ENCODE measurements around the gene IL34.

The IL34 gene

GRCh38 chr16:70687671-70688245 is 41.4 kb downstream of the IL34 start:
- DNase-seq (ENCODE audit: low read depth, low spot score), result no peak
- no peak for TF ChIP-seq FOXP2 (optimal IDR thresholded peaks at IDR 0.05; ENCODE audit: control extremely low read depth, extremely low read length, insufficient read depth)
- Histone ChIP-seq H3K4me3 (no peak overlapping the region), H3K27ac (no peak overlapping the region), H3K9ac (ENCODE audit: insufficient read length) (no peak overlapping the region), H3K36me3 (ENCODE audit: insufficient read depth, low read length) (no peaks in the 10 kb centered on the region), H3K9me3 (ENCODE audit: low read depth, low read length) (no peaks in the 10 kb centered on the region)

GRCh38 chr16:70688246-70688742 is 41.9 kb downstream of the IL34 start:
- no peak overlapping the region for H3K4me3 ChIP-seq
- no peak for DNase-seq (ENCODE audit: low read depth, low spot score)
- H3K27ac ChIP-seq, result no peak overlapping the region
- no peaks in the 10 kb centered on the region for H3K9me3 ChIP-seq (ENCODE audit: low read depth, low read length)
- TF ChIP-seq FOXP2 (optimal IDR thresholded peaks at IDR 0.05; ENCODE audit: control extremely low read depth, extremely low read length, insufficient read depth), result no peak
- no peak for TF ChIP-seq EZH2 (IDR thresholded peaks at IDR 0.05)
- no peak for TF ChIP-seq POLR2AphosphoS5 (IDR thresholded peaks at IDR 0.05; ENCODE audit: borderline replicate concordance, low read depth, low read length)
- no peaks in the 10 kb centered on the region for H3K36me3 ChIP-seq (ENCODE audit: insufficient read depth, low read length)
- no peak overlapping the region for H3K9ac ChIP-seq (ENCODE audit: insufficient read length)

GRCh38 chr16:70689035-70689969 is 42.9 kb downstream of the IL34 start:
- DNase-seq (ENCODE audit: low read depth, low spot score), result no peak
- Histone ChIP-seq H3K9ac (ENCODE audit: insufficient read length) (no peak overlapping the region), H3K9me3 (ENCODE audit: low read depth, low read length) (no peaks in the 10 kb centered on the region), H3K27ac (no peak overlapping the region), H3K36me3 (ENCODE audit: insufficient read depth, low read length) (no peaks in the 10 kb centered on the region), H3K4me3 (no peak overlapping the region)
- TF ChIP-seq FOXP2 (optimal IDR thresholded peaks at IDR 0.05; ENCODE audit: control extremely low read depth, extremely low read length, insufficient read depth) (no peak), EZH2 (IDR thresholded peaks at IDR 0.05) (no peak), POLR2AphosphoS5 (IDR thresholded peaks at IDR 0.05; ENCODE audit: borderline replicate concordance, low read depth, low read length) (no peak)

GRCh38 chr16:70689970-70690891 is 43.9 kb downstream of the IL34 start:
- TF ChIP-seq FOXP2 (optimal IDR thresholded peaks at IDR 0.05; ENCODE audit: control extremely low read depth, extremely low read length, insufficient read depth) (no peak), POLR2AphosphoS5 (IDR thresholded peaks at IDR 0.05; ENCODE audit: borderline replicate concordance, low read depth, low read length) (no peak), EZH2 (IDR thresholded peaks at IDR 0.05) (no peak)
- Histone ChIP-seq H3K9ac (ENCODE audit: insufficient read length) (no peak overlapping the region), H3K9me3 (ENCODE audit: low read depth, low read length) (no peaks in the 10 kb centered on the region), H3K27ac (no peak overlapping the region), H3K36me3 (ENCODE audit: insufficient read depth, low read length) (no peaks in the 10 kb centered on the region), H3K4me3 (no peak overlapping the region)
- DNase-seq (ENCODE audit: low read depth, low spot score), result no peak

- no peak overlapping the region for H3K9ac ChIP-seq (ENCODE audit: insufficient read length)
- no peak for TF ChIP-seq FOXP2 (optimal IDR thresholded peaks at IDR 0.05; ENCODE audit: control extremely low read depth, extremely low read length, insufficient read depth)
- TF ChIP-seq EZH2 (IDR thresholded peaks at IDR 0.05), result no peak
- no peak for TF ChIP-seq POLR2AphosphoS5 (IDR thresholded peaks at IDR 0.05; ENCODE audit: borderline replicate concordance, low read depth, low read length)
- no peak for DNase-seq (ENCODE audit: low read depth, low spot score)
Observed at GRCh38 chr16:70691223-70692129, 45.1 kb downstream of the IL34 start.

GRCh38 chr16:70692130-70692872 is 45.9 kb downstream of the IL34 start:
- Histone ChIP-seq H3K9me3 (ENCODE audit: low read depth, low read length) (no peaks in the 10 kb centered on the region), H3K36me3 (ENCODE audit: insufficient read depth, low read length) (no peaks in the 10 kb centered on the region), H3K27ac (no peak overlapping the region), H3K9ac (ENCODE audit: insufficient read length) (no peak overlapping the region), H3K4me3 (no peak overlapping the region)
- TF ChIP-seq FOXP2 (optimal IDR thresholded peaks at IDR 0.05; ENCODE audit: control extremely low read depth, extremely low read length, insufficient read depth) (no peak), EZH2 (IDR thresholded peaks at IDR 0.05) (no peak), POLR2AphosphoS5 (IDR thresholded peaks at IDR 0.05; ENCODE audit: borderline replicate concordance, low read depth, low read length) (no peak)
- DNase-seq (ENCODE audit: low read depth, low spot score), result no peak

More at GRCh38 chr16:70691223-70692129, 45.1 kb downstream of the IL34 start:
- no peaks in the 10 kb centered on the region for H3K36me3 ChIP-seq (ENCODE audit: insufficient read depth, low read length)
- H3K4me3 ChIP-seq, result no peak overlapping the region
- no peak overlapping the region for H3K27ac ChIP-seq
- no peaks in the 10 kb centered on the region for H3K9me3 ChIP-seq (ENCODE audit: low read depth, low read length)
